ENCODE data around the gene C5orf63.

DNA sequence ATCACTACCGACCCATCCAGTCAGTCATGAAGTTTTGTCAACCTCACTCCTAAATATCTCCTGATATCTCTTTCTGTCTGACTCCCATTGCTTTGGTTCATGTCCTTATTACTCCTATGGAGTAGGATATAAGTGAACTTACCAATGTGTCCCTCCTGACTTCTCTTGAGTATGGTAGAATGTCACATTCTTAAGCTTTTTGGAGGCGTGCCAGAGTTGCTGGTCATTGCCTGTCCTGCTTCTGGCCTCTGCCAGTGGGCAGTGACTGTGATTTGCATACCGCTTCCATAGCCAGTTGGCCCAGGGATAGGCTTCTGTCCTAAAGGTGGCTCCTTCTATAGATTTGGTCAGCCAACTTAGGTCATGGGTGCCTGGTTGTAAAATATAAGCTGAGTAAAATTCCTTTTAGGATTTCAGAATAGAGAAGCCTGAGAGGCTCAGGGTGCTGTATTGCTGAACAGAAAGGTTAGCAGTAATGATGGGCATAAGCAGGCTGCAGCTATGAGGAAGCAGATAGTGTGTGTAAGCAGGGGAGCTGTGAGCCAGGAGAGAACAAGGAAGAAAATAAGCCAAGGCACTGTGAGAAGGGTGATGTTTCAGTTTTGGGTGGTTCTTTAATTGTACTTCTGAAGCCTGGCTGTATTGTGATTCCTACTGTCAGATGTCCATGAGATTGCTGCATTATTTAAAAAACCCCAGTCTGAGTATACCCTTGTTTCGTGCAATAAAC lies 26.8 kb downstream of the C5orf63 start:
- TF ChIP-seq SNAI2 (CRISPR knock-in tag; IDR thresholded peaks at IDR 0.05): no peak
- no peak for TF ChIP-seq ISL1 (CRISPR knock-in tag; IDR thresholded peaks at IDR 0.05)
- no peak for TF ChIP-seq ZNF565 (CRISPR knock-in tag; conservative IDR thresholded peaks at IDR 0.05; ENCODE audit: low read depth)
- TF ChIP-seq, protein P1, sequence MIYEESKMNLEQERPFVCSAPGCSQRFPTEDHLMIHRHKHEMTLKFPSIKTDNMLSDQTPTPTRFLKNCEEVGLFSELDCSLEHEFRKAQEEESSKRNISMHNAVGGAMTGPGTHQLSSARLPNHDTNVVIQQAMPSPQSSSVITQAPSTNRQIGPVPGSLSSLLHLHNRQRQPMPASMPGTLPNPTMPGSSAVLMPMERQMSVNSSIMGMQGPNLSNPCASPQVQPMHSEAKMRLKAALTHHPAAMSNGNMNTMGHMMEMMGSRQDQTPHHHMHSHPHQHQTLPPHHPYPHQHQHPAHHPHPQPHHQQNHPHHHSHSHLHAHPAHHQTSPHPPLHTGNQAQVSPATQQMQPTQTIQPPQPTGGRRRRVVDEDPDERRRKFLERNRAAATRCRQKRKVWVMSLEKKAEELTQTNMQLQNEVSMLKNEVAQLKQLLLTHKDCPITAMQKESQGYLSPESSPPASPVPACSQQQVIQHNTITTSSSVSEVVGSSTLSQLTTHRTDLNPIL (CRISPR knock-in tag; IDR thresholded peaks at IDR 0.05; ENCODE audit: low read depth): no peak
- no peak for TF ChIP-seq PPARA (CRISPR knock-in tag; IDR thresholded peaks at IDR 0.05; ENCODE audit: borderline replicate concordance)
- no peak for TF ChIP-seq ARNTL (CRISPR knock-in tag; IDR thresholded peaks at IDR 0.05; ENCODE audit: borderline replicate concordance, low read depth)
- no peak for TF ChIP-seq OSR1 (CRISPR knock-in tag; IDR thresholded peaks at IDR 0.05)
- TF ChIP-seq, protein P2, sequence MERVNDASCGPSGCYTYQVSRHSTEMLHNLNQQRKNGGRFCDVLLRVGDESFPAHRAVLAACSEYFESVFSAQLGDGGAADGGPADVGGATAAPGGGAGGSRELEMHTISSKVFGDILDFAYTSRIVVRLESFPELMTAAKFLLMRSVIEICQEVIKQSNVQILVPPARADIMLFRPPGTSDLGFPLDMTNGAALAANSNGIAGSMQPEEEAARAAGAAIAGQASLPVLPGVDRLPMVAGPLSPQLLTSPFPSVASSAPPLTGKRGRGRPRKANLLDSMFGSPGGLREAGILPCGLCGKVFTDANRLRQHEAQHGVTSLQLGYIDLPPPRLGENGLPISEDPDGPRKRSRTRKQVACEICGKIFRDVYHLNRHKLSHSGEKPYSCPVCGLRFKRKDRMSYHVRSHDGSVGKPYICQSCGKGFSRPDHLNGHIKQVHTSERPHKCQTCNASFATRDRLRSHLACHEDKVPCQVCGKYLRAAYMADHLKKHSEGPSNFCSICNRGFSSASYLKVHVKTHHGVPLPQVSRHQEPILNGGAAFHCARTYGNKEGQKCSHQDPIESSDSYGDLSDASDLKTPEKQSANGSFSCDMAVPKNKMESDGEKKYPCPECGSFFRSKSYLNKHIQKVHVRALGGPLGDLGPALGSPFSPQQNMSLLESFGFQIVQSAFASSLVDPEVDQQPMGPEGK (CRISPR knock-in tag; IDR thresholded peaks at IDR 0.05; ENCODE audit: borderline replicate concordance): no peak
- no peak for TF ChIP-seq CSDC2 (CRISPR knock-in tag; IDR thresholded peaks at IDR 0.05)
